GM12872 (cell line): ENCODE measurements around the gene ADPGK.

ENCODE experiments used
- TF ChIP-seq, protein P1 (sequence below): IDR thresholded peaks from 3 replicates; pipeline ENCODE4 v1.5.1; 2011; ENCODE audit warnings: low read depth, mild to moderate bottlenecking, low read length, moderate library complexity; ENCODE audit not compliant: insufficient read depth

ADPGK gene

DNA sequence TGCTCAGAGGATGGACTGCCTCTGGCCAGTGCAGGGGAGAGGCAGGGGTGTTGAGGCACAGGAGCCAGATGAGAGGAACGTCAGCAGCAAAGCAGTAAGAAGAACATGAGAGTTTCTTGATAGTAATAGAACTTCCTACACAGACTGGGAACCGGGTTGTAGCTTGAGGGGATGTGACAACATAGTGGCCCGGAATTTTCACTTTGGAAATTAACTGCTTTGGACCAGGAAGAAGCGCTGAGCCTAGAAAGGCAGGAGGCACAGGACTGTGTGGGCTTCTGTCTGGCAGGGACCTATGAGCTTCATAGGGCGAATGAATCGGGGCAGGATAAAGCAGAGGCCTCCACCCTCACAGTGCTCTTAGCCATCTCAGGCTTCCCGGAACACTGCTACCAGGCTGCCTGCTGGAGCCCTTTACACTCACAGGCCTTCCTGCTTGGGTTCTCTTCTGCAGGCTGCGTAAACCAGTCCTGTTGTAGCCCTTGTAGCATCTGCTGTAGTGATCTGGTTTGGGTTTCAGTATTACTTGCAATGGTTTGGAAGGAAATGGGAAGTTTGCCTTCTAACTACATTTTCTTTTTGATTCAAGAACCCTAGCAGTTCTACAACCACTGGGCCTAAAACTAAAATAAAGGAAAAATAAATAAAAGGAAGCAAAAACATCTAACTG is 3.3 kb upstream of the ADPGK start:
- TF ChIP-seq, protein P1, sequence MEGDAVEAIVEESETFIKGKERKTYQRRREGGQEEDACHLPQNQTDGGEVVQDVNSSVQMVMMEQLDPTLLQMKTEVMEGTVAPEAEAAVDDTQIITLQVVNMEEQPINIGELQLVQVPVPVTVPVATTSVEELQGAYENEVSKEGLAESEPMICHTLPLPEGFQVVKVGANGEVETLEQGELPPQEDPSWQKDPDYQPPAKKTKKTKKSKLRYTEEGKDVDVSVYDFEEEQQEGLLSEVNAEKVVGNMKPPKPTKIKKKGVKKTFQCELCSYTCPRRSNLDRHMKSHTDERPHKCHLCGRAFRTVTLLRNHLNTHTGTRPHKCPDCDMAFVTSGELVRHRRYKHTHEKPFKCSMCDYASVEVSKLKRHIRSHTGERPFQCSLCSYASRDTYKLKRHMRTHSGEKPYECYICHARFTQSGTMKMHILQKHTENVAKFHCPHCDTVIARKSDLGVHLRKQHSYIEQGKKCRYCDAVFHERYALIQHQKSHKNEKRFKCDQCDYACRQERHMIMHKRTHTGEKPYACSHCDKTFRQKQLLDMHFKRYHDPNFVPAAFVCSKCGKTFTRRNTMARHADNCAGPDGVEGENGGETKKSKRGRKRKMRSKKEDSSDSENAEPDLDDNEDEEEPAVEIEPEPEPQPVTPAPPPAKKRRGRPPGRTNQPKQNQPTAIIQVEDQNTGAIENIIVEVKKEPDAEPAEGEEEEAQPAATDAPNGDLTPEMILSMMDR = no peak

DNA sequence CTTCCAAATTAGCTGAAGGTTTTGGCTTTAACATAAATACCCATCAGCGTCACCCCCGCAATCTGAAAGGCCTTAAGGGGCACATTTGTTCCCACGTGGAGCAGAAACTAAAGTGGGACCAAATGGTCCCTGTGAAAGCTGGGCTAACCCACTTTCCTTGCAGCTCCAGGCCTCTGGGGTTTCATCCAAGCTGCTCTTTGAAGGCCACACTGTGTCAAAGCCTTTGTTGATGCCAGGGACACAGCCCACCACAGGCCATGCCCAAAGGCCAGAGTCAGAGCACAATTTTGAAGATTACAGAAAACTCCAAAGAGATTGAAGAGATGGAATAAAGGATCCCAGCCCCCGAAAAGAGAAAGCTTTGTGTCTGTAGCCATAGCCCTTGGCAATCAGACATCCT is 2.7 kb upstream of the ADPGK start:
- TF ChIP-seq, protein P1 = no peak

DNA sequence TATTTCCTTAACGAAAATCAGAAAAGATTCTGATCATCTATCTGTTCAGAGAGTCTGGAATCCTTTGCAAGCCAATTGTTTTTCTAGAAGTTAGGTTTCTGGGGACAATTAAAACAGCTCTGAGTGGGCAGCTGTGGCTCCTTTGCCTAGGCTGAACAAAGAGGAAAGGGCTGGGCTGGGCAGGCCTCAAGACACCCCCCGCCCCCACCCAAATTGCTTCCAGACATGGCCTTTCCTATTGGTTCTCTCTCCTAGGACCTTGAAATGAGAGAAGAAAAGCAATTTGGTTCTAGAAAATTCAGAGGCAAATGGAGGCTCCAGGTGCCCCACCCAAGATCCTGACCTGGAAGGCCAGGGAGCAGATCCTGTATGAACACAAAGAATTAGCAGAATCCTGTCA is 2.3 kb upstream of the ADPGK start:
- TF ChIP-seq, protein P1 = no peak

DNA sequence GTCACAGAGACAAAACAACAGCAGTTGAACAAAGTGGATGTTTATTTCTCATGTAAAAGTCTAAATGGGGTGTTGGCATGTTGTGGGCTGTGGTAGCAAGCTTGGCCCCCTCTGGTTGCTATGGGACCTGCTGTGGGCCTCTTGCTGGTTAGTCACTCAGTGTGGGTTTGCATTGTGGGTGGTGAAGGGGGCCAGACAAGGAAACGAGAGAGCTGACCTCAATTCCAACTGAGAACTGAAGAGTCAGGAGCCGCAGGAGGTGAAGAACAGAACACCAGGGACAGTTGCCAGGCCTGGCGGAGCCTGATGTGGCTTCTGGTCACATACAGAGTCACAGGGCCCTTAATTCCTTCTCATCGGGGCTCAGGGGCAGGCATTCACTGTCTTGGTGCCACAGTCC is 1.9 kb upstream of the ADPGK start:
- TF ChIP-seq, protein P1 = no peak

DNA sequence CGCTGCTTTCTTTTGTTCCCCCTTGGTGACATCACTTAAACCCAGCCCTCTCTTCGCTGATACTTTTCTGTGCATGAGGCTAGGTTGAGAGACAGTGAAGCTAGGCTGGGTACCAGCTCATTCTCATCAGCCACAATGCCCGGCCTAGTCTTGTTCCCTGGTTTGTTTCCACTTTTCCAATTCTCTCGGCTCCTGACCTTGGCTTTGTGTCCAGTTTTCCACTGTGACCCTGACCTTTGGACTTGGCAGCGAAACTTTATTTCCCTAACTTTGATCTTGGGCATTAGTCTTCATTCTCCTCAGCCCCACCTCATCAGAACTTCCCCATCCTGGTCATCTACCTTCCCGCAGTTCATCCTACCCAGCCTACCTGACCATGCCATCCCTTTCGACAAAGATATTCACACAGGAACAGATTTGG is 908 bp upstream of the ADPGK start:
- TF ChIP-seq, protein P1 = no peak

DNA sequence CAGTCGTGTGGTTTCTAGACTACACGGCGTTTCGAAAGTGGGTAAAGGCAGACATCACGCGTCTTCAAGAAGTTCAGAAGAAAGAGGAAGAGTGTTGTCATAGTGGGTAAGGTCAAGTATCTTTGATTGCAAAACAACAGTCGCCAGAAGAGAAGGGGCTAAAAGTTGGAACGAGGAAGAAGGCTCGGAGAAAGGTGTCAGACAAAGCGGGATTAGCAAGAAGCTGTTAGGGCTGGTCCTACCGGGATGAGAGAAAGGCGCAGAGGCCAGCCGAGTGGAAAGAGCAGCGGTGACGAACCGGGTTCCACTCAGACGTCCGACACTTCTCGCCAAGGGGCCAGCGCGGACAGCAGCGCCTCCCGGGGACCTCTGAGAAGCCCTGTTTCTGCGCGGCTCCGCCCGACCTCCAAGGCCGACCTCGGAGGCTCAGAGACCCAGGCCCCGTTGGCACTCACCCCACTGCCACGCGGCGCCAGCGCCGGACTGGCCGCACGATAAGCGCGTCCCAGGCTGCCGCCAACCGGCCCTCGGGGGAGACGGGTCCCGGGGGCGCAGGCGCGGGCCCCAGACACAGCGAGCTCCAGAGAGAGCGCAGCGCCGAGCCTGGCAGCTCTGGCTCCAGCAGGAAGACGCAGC is 436 bp downstream of the ADPGK start:
- TF ChIP-seq, protein P1 = no peak

DNA sequence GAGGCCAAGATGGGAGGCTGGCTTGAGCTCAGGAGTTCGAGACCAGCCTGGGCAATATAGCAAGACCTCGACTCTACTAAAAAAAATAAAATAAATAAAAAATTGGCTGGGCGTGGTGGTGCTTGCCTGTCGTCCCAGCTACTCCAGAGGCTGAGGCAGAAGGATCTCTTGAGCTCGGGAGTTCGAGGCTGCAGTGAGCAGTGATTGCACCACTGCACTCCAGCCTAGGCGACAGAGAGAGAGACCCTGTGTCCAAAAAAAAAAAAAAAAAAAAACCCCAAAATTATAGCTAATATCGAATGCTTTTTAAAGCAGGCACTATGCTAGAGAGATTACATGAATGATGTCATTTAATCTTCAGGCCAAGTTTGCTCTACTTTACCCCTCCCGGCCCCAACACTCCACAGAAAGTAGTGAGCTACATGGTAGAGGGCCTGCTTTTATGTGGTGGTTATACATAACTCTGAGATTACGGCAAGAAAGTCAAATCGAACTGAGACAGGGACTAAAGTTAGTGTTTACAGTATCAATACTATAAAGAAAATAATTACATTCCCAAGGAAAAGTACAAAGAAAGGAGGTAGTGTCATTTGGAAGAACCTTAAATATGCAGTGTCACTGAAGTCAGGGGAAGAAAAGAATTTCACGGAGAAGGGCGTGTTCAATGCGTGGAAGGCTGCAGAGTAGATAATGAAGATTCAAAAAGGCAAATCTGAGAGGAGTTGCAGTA is 1.1 kb downstream of the ADPGK start:
- TF ChIP-seq, protein P1 = no peak
